IMR-90 (cell line): Measurements from ENCODE around the gene SORCS1.

ENCODE experiments used
- CEBPB ChIP-seq: IDR thresholded peaks from 2 replicates; pipeline ENCODE4 v1.6.1; 2012; ENCODE audit warnings: low read depth, low read length, improper control_type of control experiment
- CTCF ChIP-seq: conservative IDR thresholded peaks from 2 replicates; pipeline ENCODE4 v1.5.1; 2012; ENCODE audit warnings: mild to moderate bottlenecking, low read depth, low read length, improper control_type of control experiment
- ELK1 ChIP-seq: fragments of 150-350 bp; IDR thresholded peaks from 2 replicates; pipeline ENCODE4 v1.6.1; 2016; ENCODE audit warnings: low read depth, mild to moderate bottlenecking, low read length, moderate library complexity, borderline replicate concordance
- MAFK ChIP-seq: IDR thresholded peaks from 2 replicates; pipeline ENCODE4 v1.6.1; 2012; ENCODE audit warnings: low read depth, low read length, improper control_type of control experiment
- POLR2A ChIP-seq: IDR thresholded peaks from 2 replicates; pipeline ENCODE4 v1.6.1; 2012; ENCODE audit warnings: mild to moderate bottlenecking, low read depth, low read length
- RAD21 ChIP-seq: IDR thresholded peaks from 2 replicates; pipeline ENCODE4 v1.6.1; 2012; ENCODE audit warnings: low read length, improper control_type of control experiment
- RCOR1 ChIP-seq: IDR thresholded peaks from 2 replicates; pipeline ENCODE4 v1.6.1; 2012; ENCODE audit warnings: mild to moderate bottlenecking, low read length, improper control_type of control experiment; ENCODE audit not compliant: insufficient replicate concordance
- RFX5 ChIP-seq: IDR thresholded peaks from 2 replicates; pipeline ENCODE4 v1.8.0; 2012; ENCODE audit warnings: low read depth, mild to moderate bottlenecking, low read length, moderate library complexity
- USF2 ChIP-seq: fragments of 150-350 bp; IDR thresholded peaks from 2 replicates; pipeline ENCODE4 v1.6.1; 2017; ENCODE audit warnings: mild to moderate bottlenecking, antibody characterized with exemption, low read length, low read depth

GRCh38 chr10:106836933-106837663 is 327.4 kb downstream of the SORCS1 start:
- no peak for TF ChIP-seq CTCF
- no peak for TF ChIP-seq CEBPB
- TF ChIP-seq USF2 = no peak
- TF ChIP-seq POLR2A = no peak
- TF ChIP-seq RFX5 = no peak
- no peak for TF ChIP-seq RAD21
- TF ChIP-seq RCOR1 = no peak
- TF ChIP-seq ELK1 = no peak
- no peak for TF ChIP-seq MAFK
